ENCODE measurements around the gene ADCY1.
"Not testable (repeated sequence)": the region's sequence is repeated elsewhere in the genome, so short reads cannot be mapped to it uniquely, and the experiment has no call there.

ADCY1 gene

DNA sequence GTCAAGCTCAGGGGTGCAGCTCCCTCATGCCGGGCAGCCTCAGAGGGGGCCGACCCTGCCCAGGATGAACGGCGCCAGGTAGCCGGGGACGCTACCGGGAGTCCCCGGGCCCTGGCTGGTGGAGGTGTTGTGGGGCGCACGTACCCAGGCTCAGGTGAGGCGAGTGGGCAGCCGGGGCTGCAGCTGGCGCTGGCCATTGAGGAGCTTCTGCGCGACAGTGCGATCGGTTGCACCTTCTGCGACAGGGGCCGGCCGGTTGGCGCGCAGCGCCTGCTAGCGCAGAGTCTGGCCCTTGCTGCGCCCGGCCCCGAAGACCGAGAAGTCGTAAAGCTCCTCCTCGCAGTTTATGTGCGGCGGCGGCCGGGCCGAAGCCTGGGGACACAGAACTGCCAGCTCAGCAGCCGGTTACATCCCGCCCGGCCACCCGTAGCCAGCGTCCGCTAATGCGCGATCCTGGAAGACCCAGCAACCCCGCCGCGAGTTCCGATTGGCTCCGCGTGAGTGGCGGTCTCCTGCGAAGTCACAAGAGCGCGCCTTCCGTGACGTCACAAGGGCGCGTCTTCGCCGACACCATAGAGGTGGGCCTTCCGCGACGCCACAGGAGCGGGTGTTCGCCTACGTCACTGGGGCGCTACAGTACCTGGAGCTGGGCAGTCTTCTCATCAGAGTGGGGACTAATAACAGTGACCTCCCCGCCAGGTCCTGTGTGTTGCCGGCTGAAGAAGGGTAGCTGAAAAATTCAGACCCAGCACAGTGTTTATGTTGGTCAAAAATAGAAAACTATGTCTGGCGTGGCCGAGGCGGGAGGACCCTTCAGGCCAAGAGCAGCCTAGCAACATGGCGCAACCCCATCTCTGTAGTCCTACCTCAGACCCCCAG lies 194.6 kb downstream of the ADCY1 start:
- DNase-seq: peak; percentile 96 to 99

DNA sequence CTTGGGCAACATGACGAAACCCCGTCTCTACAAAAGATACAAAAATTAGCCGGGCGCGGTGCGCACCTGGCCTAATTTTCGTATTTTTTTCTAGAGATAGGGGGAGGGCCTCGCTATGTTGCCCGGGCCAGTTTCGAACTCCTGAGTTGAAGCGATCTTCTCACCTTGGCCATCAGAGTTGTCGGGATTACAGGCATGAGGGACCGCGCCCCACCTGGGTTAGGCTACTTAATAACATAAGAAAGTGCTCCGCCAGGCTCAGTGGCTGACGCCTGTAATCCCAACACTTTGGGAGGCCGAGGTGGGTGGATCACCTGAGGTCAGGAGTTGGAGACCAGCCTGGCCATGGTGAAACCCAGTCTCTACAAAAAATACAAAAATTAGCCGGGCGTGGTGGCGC lies 195.5 kb downstream of the ADCY1 start:
- not testable (repeated sequence) for DNase-seq
